ENCODE results near the gene LEO1.

The LEO1 gene

GRCh38 chr15:51967583-51967982, 4.0 kb downstream of the LEO1 start:
- Histone ChIP-seq H2AFZ (ENCODE audit: low read depth, low read length) (no peak overlapping the region), H3K4me3 (ENCODE audit: low read depth in 1 of 2, low read length in 2 of 2) (no peak overlapping the region), H3K4me2 (ENCODE audit: insufficient read depth, low read length) (no peak overlapping the region), H3K27ac (ENCODE audit: low read length) (no peak overlapping the region), H3K9me3 (ENCODE audit: insufficient read depth, low read length, severe bottlenecking) (peaks cover 6% of the 10 kb centered on the region), H4K20me1 (ENCODE audit: insufficient read depth, low read length) (no peaks in the 10 kb centered on the region; the same call in 1 of the 2 replicates), H3K79me2 (ENCODE audit: insufficient read depth, low read length) (peaks cover 83% of the 10 kb centered on the region), H3K9ac (ENCODE audit: low read depth, low read length) (no peak overlapping the region), H3K27me3 (ENCODE audit: insufficient read depth, low read length, poor library complexity) (no peaks in the 10 kb centered on the region), H3K36me3 (ENCODE audit: insufficient read depth, low read length) (peaks cover 18% of the 10 kb centered on the region), H3K4me1 (ENCODE audit: insufficient read depth, low read length) (peaks cover 21% of the 10 kb centered on the region)
- TF ChIP-seq CTCF (IDR thresholded peaks at IDR 0.05; ENCODE audit: borderline replicate concordance, extremely low read depth, low read length, poor library complexity, severe bottlenecking) (no peak), EZH2 (IDR thresholded peaks at IDR 0.05; ENCODE audit: borderline replicate concordance, low read depth, low read length, severe bottlenecking) (no peak)
- DNase-seq, result no peak
- no peak for ATAC-seq (ENCODE audit: insufficient read depth, low read depth)

DNA sequence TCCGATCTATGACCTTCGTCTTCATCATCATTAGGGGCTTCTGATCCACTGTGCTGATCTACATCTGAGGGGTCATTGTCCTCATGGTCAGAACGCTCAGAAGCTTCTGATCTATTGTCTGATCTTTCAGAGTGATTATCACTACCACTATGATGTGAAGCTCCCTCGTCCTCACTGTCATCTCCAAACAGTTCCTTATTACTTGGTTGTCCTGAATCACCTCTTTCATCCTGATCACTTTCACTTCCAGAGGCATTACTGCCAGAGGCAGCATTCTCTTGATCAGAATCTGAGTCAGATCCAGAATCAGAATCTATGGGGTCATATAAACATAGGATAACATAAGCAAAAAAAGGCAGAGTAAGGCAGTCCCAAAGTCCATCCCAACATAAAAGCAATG, 5.4 kb downstream of the LEO1 start:
- H3K4me2 ChIP-seq (ENCODE audit: insufficient read depth, low read length), result no peak overlapping the region
- no peaks in the 10 kb centered on the region for H3K27me3 ChIP-seq (ENCODE audit: insufficient read depth, low read length, poor library complexity)
- peaks cover 32% of the 10 kb centered on the region for H3K36me3 ChIP-seq (ENCODE audit: insufficient read depth, low read length)
- DNase-seq (no peak), ATAC-seq (ENCODE audit: insufficient read depth, low read depth) (no peak)
- TF ChIP-seq CTCF (IDR thresholded peaks at IDR 0.05; ENCODE audit: borderline replicate concordance, extremely low read depth, low read length, poor library complexity, severe bottlenecking), result no peak
- no peak for TF ChIP-seq EZH2 (IDR thresholded peaks at IDR 0.05; ENCODE audit: borderline replicate concordance, low read depth, low read length, severe bottlenecking)
- peaks cover 72% of the 10 kb centered on the region for H3K79me2 ChIP-seq (ENCODE audit: insufficient read depth, low read length)
- H2AFZ ChIP-seq (ENCODE audit: low read depth, low read length), result no peak overlapping the region
- H3K27ac ChIP-seq (ENCODE audit: low read length), result no peak overlapping the region
- no peaks in the 10 kb centered on the region; the same call in 1 of the 2 replicates for H4K20me1 ChIP-seq (ENCODE audit: insufficient read depth, low read length)
- peaks cover 6% of the 10 kb centered on the region for H3K9me3 ChIP-seq (ENCODE audit: insufficient read depth, low read length, severe bottlenecking)
- H3K4me1 ChIP-seq (ENCODE audit: insufficient read depth, low read length), result peaks cover 17% of the 10 kb centered on the region
- H3K9ac ChIP-seq (ENCODE audit: low read depth, low read length), result no peak overlapping the region
- no peak overlapping the region for H3K4me3 ChIP-seq (ENCODE audit: low read depth in 1 of 2, low read length in 2 of 2)

DNA sequence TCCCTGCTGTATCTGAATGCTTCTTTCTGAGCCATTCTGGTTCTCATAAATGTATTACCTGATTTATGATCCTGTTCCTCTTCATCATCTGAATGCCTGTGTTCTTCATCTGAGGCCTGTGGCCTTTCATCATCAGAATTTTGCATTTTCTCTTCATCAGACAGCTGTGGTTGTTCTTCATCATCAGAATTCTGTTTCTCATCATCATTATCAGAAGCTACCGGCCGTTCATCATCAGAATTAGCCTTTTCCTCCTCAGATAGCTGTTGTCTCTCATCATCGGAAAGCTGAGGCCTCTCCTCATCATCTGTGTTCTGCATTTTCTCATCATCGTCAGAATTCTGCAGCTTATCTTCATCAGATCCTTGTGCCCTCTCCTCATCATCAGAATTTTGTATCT, 5.9 kb downstream of the LEO1 start:
- no peak for DNase-seq

More for the DNA sequence above, 5.9 kb downstream of the LEO1 start:
- H3K9me3 ChIP-seq (ENCODE audit: insufficient read depth, low read length, severe bottlenecking), result peaks cover 6% of the 10 kb centered on the region
- peaks cover 16% of the 10 kb centered on the region for H3K4me1 ChIP-seq (ENCODE audit: insufficient read depth, low read length)
- ATAC-seq (ENCODE audit: insufficient read depth, low read depth), result no peak
- no peak overlapping the region for H3K4me3 ChIP-seq (ENCODE audit: low read depth in 1 of 2, low read length in 2 of 2)
- no peaks in the 10 kb centered on the region; the same call in 1 of the 2 replicates for H4K20me1 ChIP-seq (ENCODE audit: insufficient read depth, low read length)
- no peak overlapping the region for H3K4me2 ChIP-seq (ENCODE audit: insufficient read depth, low read length)
- no peak overlapping the region for H2AFZ ChIP-seq (ENCODE audit: low read depth, low read length)
- H3K27me3 ChIP-seq (ENCODE audit: insufficient read depth, low read length, poor library complexity), result no peaks in the 10 kb centered on the region
- no peak overlapping the region for H3K27ac ChIP-seq (ENCODE audit: low read length)
- H3K36me3 ChIP-seq (ENCODE audit: insufficient read depth, low read length), result peaks cover 37% of the 10 kb centered on the region
- peaks cover 67% of the 10 kb centered on the region for H3K79me2 ChIP-seq (ENCODE audit: insufficient read depth, low read length)
- no peak for TF ChIP-seq EZH2 (IDR thresholded peaks at IDR 0.05; ENCODE audit: borderline replicate concordance, low read depth, low read length, severe bottlenecking)
- TF ChIP-seq CTCF (IDR thresholded peaks at IDR 0.05; ENCODE audit: borderline replicate concordance, extremely low read depth, low read length, poor library complexity, severe bottlenecking), result no peak
- H3K9ac ChIP-seq (ENCODE audit: low read depth, low read length), result no peak overlapping the region
